ENCODE measurements around the gene HEMK1. TPM values are rescaled to one million over a fixed set of nuclear protein-coding genes. Genes with fewer than 3 reads are reported as not detected.
A peak's percentile ranks its signal among the peaks of the same experiment; 100 is the strongest.

HEMK1 gene
- total and polyA plus RNA-seq, 2 donors (not counting 1 experiment from before 2014, with no cell fraction given), result 34.2 to 43.0 TPM

DNA sequence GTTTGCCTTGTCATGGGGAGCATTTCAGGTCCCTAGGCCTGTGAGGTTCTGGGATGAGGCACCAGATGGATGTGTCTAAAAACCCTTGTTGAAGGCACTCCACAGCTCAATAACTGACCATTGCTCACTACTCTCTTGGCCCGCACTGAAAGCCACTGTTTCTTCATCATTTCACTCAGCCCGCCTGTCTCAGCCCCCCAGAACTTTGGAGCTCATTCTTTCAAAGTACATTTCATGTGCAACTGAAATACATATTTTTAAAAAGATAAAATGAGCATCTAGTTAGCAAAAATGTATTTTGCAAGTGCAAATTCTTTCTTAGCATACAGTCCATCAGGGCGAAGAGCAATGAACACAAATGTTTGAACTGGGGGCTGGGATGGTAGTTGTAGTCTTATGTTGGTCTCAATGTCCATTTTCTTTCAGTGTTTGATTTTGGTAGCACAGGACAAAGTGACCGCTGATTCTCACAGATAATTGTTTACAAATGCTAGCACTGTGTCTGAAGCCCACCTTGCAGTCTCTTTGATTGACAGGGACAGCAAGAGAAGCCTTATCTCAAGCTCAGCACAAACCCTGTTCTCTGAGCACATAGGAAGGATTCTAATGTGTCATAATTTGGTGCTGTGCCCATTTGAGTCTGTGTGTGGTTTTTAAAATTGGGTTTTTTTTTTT lies 19.6 kb downstream of the HEMK1 start:
- Histone ChIP-seq H3K4me1 (ENCODE audit: control insufficient read depth in 2 of 2, insufficient read depth in 2 of 2, low read length in 2 of 2) (peaks cover 18 to 43% of the 10 kb centered on the region in 2 donors), H3K36me3 (replicated peaks in 1 of 2; ENCODE audit: control extremely low read depth in 1 of 2, control insufficient read depth in 1 of 2, extremely low read depth in 1 of 2, insufficient read depth in 2 of 2, low read length in 1 of 2) (no peaks in the 10 kb centered on the region), H2AFZ (ENCODE audit: insufficient read depth, low read depth, low read length, poor library complexity, severe bottlenecking) (no peak overlapping the region), H3K27me3 (replicated peaks in 1 of 4; ENCODE audit: control extremely low read depth in 1 of 4, control insufficient read depth in 3 of 4, insufficient read depth in 4 of 4, low read length in 3 of 4) (no peaks in the 10 kb centered on the region), H3K27ac (ENCODE audit: low read length in 2 of 2) (no peak overlapping the region), H3K9ac (ENCODE audit: low read length) (no peak overlapping the region), H3K9me3 (ENCODE audit: control extremely low read depth in 1 of 3, control insufficient read depth in 2 of 3, insufficient read depth in 1 of 3, low read length in 2 of 3) (no peaks in the 10 kb centered on the region), H3K4me3 (ENCODE audit: control extremely low read depth in 1 of 5, extremely low read depth in 1 of 5, insufficient read depth in 1 of 5, low read depth in 2 of 5, low read length in 4 of 5) (no peak overlapping the region), H4K20me1 (ENCODE audit: control insufficient read depth, insufficient read depth, low read length, poor library complexity, severe bottlenecking) (no peaks in the 10 kb centered on the region), H3K4me2 (replicated peaks; ENCODE audit: low read depth, low read length, poor library complexity, severe bottlenecking) (no peak overlapping the region), H3K79me2 (ENCODE audit: control insufficient read depth, insufficient read depth, low read length) (no peaks in the 10 kb centered on the region)
- intact Hi-C loops (cut with micrococcal nuclease), result no loop called here
- DNase-seq (no peak), ATAC-seq (ENCODE audit: low read depth) (no peak)
- H3K9me3 Mint-ChIP-seq (ENCODE audit: insufficient read depth), result no peaks in the 10 kb centered on the region
- ChIA-PET CTCF (interaction anchor here (1.0 to 11.1 kb wide), 4 partner anchors 16 to 46 kb away, joined by 3 to 204 read pairs (median 60); partner anchors contain the start of genes CISH, HEMK1 and MAPKAPK3), POLR2A (interaction anchor here (2.5 to 3.5 kb wide), 2 partner anchors 20 to 23 kb away, joined by 17 to 21 read pairs; partner anchors contain the start of genes CISH and HEMK1)
- 84% methylated on average over 3 of the region's 4 CpGs for WGBS (ENCODE audit: insufficient coverage)
- H3K27ac Mint-ChIP-seq, result peak overlapping the region; percentile 50
- peaks cover 29% of the 10 kb centered on the region for H3K4me1 Mint-ChIP-seq
- H3K4me3 Mint-ChIP-seq, result no peak overlapping the region
- no peaks in the 10 kb centered on the region for H3K27me3 Mint-ChIP-seq
- TF ChIP-seq EZH2 (IDR thresholded peaks at IDR 0.05; ENCODE audit: borderline replicate concordance, insufficient read depth, low read depth, low read length, poor library complexity, severe bottlenecking), result no peak
- no peak for TF ChIP-seq CTCF (IDR thresholded peaks at IDR 0.05)

DNA sequence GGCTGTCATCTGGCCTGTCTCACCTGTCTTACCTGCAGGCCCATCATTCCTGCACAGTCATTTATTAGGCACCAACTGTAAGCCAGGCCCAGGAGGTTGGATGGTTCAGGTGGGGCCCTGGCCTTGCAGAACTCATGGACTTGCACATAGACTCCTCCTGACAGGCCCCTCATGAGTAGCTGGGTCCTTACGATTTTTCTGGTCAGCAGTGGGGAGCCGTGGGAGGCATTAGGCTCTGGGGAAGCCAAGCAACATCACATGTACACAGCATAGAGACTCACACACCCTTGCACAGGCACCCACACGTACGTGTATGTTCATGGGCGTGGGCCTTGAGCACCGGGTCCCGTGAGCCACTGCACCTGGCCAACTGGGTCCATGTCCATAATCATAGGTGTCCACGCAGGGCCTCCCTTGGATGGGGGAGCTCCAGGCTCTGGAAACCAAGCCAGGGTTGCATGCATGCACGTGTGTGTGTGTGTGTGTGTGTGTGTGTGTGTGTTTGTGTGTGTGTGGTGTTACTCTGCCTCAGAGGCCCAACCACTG lies 21.9 kb downstream of the HEMK1 start:
- peak overlapping the region; percentile 69 for H3K9ac ChIP-seq (ENCODE audit: low read length)
- no peaks in the 10 kb centered on the region for H3K9me3 ChIP-seq (ENCODE audit: control extremely low read depth in 1 of 3, control insufficient read depth in 2 of 3, insufficient read depth in 1 of 3, low read length in 2 of 3)
- H3K36me3 ChIP-seq (replicated peaks in 1 of 2; ENCODE audit: control extremely low read depth in 1 of 2, control insufficient read depth in 1 of 2, extremely low read depth in 1 of 2, insufficient read depth in 2 of 2, low read length in 1 of 2), result no peaks in the 10 kb centered on the region
- Mint-ChIP-seq H3K9me3 (ENCODE audit: insufficient read depth) (no peaks in the 10 kb centered on the region), H3K27me3 (no peaks in the 10 kb centered on the region), H3K27ac (peak overlapping the region; percentile 96), H3K4me3 (peak overlapping the region; percentile 84), H3K4me1 (peaks cover 29% of the 10 kb centered on the region)
- peaks cover 18 to 43% of the 10 kb centered on the region in 2 donors for H3K4me1 ChIP-seq (ENCODE audit: control insufficient read depth in 2 of 2, insufficient read depth in 2 of 2, low read length in 2 of 2)
- H4K20me1 ChIP-seq (ENCODE audit: control insufficient read depth, insufficient read depth, low read length, poor library complexity, severe bottlenecking), result no peaks in the 10 kb centered on the region
- H3K27me3 ChIP-seq (replicated peaks in 1 of 4; ENCODE audit: control extremely low read depth in 1 of 4, control insufficient read depth in 3 of 4, insufficient read depth in 4 of 4, low read length in 3 of 4), result no peaks in the 10 kb centered on the region
- CTCF ChIA-PET, result interaction anchor here (0.7 to 11.1 kb wide), 9 partner anchors 10 to 61 kb away, joined by 4 to 204 read pairs (median 6); partner anchors contain the start of genes C3orf18, CISH, HEMK1 and MAPKAPK3
- ATAC-seq (ENCODE audit: low read depth), result no peak
- WGBS (ENCODE audit: insufficient coverage), result 66% methylated on average over 6 of the region's 9 CpGs
- H2AFZ ChIP-seq (ENCODE audit: insufficient read depth, low read depth, low read length, poor library complexity, severe bottlenecking), result peak overlapping the region; percentile 59
- TF ChIP-seq EZH2 (IDR thresholded peaks at IDR 0.05; ENCODE audit: borderline replicate concordance, insufficient read depth, low read depth, low read length, poor library complexity, severe bottlenecking) (no peak), CTCF (IDR thresholded peaks at IDR 0.05) (no peak)
- POLR2A ChIA-PET, result interaction anchor here (0.6 to 3.5 kb wide), 8 partner anchors 10 to 1065 kb away, joined by 3 to 21 read pairs (median 5); partner anchors contain the start of genes C3orf18, CISH and HEMK1
- peak overlapping the region; percentile 90 for H3K4me2 ChIP-seq (replicated peaks; ENCODE audit: low read depth, low read length, poor library complexity, severe bottlenecking)
- intact Hi-C loops (cut with micrococcal nuclease), result loop anchor here (1.0 kb wide), 1 partner anchor 23 kb away; no protein-coding TSS in a partner anchor
- DNase-seq, result no peak
- no peaks in the 10 kb centered on the region for H3K79me2 ChIP-seq (ENCODE audit: control insufficient read depth, insufficient read depth, low read length)
- H3K4me3 ChIP-seq (ENCODE audit: control extremely low read depth in 1 of 5, extremely low read depth in 1 of 5, insufficient read depth in 1 of 5, low read depth in 2 of 5, low read length in 4 of 5), result peak overlapping the region in 2 of 5 experiments; percentile 57 to 71
- H3K27ac ChIP-seq (ENCODE audit: low read length in 2 of 2), result peak overlapping the region; percentile 88 to 91

Data from B cell (primary cell).